SK-N-SH treated with all-trans-retinoic acid at 6 μM for 48 hours (cell line): ENCODE measurements around the gene IFNGR1.

Experiments
- ATAC-seq: fragments of 200-7000 bp; cut with Tn5 transposase; 3 replicates; pipeline ENCODE4 v1.9.1; 2020; ENCODE audit warnings: mild to moderate bottlenecking, moderate library complexity
- ARNTL ChIP-seq: fragments of 450-650 bp; formaldehyde crosslinking; IDR thresholded peaks from 2 replicates; pipeline ENCODE4 v1.5.0; 2020; ENCODE audit warnings: low read depth, mild to moderate bottlenecking, moderate library complexity, borderline replicate concordance
- CREB5 ChIP-seq: fragments of 250-450 bp; sonication (Bioruptor Pico); IDR thresholded peaks from 2 replicates; pipeline ENCODE4 v1.5.1; 2020; ENCODE audit warnings: low read depth, mild to moderate bottlenecking, moderate library complexity
- CSRNP3 ChIP-seq: fragments of 250-450 bp; sonication (Bioruptor Pico); IDR thresholded peaks from 2 replicates; pipeline ENCODE4 v1.5.1; 2021; ENCODE audit warnings: mild to moderate bottlenecking, moderate library complexity
- ESRRG ChIP-seq: fragments of 250-450 bp; sonication (Bioruptor Pico); IDR thresholded peaks from 2 replicates; pipeline ENCODE4 v1.6.1; 2021; ENCODE audit warnings: mild to moderate bottlenecking
- GLIS3 ChIP-seq: fragments of 250-450 bp; sonication (Bioruptor Pico); IDR thresholded peaks from 2 replicates; pipeline ENCODE4 v1.5.0; 2020; ENCODE audit warnings: mild to moderate bottlenecking, moderate library complexity
- ISL1 ChIP-seq: fragments of 250-450 bp; sonication (Bioruptor Pico); IDR thresholded peaks from 2 replicates; pipeline ENCODE4 v2.1.2; 2022; ENCODE audit warnings: mild to moderate bottlenecking, moderate library complexity
- OSR1 ChIP-seq: fragments of 250-450 bp; sonication (Bioruptor Pico); IDR thresholded peaks from 2 replicates; pipeline ENCODE4 v1.8.0; 2022; ENCODE audit warnings: moderate library complexity, mild to moderate bottlenecking, inconsistent platforms
- PATZ1 ChIP-seq: fragments of 250-450 bp; sonication (Bioruptor Pico); IDR thresholded peaks from 2 replicates; pipeline ENCODE4 v1.8.0; 2020; ENCODE audit warnings: mild to moderate bottlenecking, moderate library complexity, borderline replicate concordance
- PPARA ChIP-seq: fragments of 250-450 bp; sonication (Bioruptor Pico); IDR thresholded peaks from 2 replicates; pipeline ENCODE4 v1.5.0; 2020; ENCODE audit warnings: mild to moderate bottlenecking, borderline replicate concordance
- RARB ChIP-seq: fragments of 250-450 bp; sonication (Bioruptor Pico); IDR thresholded peaks from 2 replicates; pipeline ENCODE4 v1.8.0; 2021; ENCODE audit warnings: mild to moderate bottlenecking, moderate library complexity
- TCF4 ChIP-seq: fragments of 250-450 bp; sonication (Bioruptor Pico); IDR thresholded peaks from 2 replicates; pipeline ENCODE4 v1.8.0; 2021; ENCODE audit warnings: mild to moderate bottlenecking, moderate library complexity, borderline replicate concordance
- TOX ChIP-seq: fragments of 250-450 bp; sonication (Bioruptor Pico); IDR thresholded peaks from 2 replicates; pipeline ENCODE4 v1.8.0; 2021; ENCODE audit warnings: mild to moderate bottlenecking, moderate library complexity, borderline replicate concordance
- TSHZ2 ChIP-seq: fragments of 250-450 bp; sonication (Bioruptor Pico); IDR thresholded peaks from 2 replicates; pipeline ENCODE4 v1.5.0; 2020; ENCODE audit warnings: mild to moderate bottlenecking, moderate library complexity
- ZC3H10 ChIP-seq: fragments of 250-450 bp; sonication (Bioruptor Pico); IDR thresholded peaks from 2 replicates; pipeline ENCODE4 v1.5.1; 2021; ENCODE audit warnings: mild to moderate bottlenecking, moderate library complexity
- ZFP3 ChIP-seq: fragments of 250-450 bp; sonication (Bioruptor Pico); IDR thresholded peaks from 2 replicates; pipeline ENCODE4 v1.5.0; 2020; ENCODE audit warnings: mild to moderate bottlenecking, moderate library complexity
- ZNF565 ChIP-seq: fragments of 450-650 bp; formaldehyde crosslinking; conservative IDR thresholded peaks from 2 replicates; pipeline ENCODE4 v1.5.0; 2020; ENCODE audit warnings: low read depth, mild to moderate bottlenecking, moderate library complexity
- ZNF70 ChIP-seq: fragments of 450-650 bp; formaldehyde crosslinking; IDR thresholded peaks from 2 replicates; pipeline ENCODE4 v1.5.0; 2020; ENCODE audit warnings: mild to moderate bottlenecking, moderate library complexity

The IFNGR1 gene

GRCh38 chr6:137175868-137176245 lies 43.3 kb downstream of the IFNGR1 start:
- no peak for ATAC-seq
- TF ChIP-seq ZNF70 (CRISPR knock-in tag): no peak
- TF ChIP-seq GLIS3: no peak
- TF ChIP-seq ARNTL (CRISPR knock-in tag): no peak
- no peak for TF ChIP-seq OSR1
- TF ChIP-seq CREB5 (CRISPR knock-in tag): no peak
- no peak for TF ChIP-seq ESRRG (CRISPR knock-in tag)
- no peak for TF ChIP-seq ISL1
- TF ChIP-seq TOX (CRISPR knock-in tag): no peak
- no peak for TF ChIP-seq ZNF565

- TF ChIP-seq ZNF70 (CRISPR knock-in tag) (no peak), ARNTL (CRISPR knock-in tag) (no peak), TCF4 (no peak), PPARA (CRISPR knock-in tag) (no peak), PATZ1 (CRISPR knock-in tag) (no peak), ZFP3 (no peak), GLIS3 (no peak), RARB (CRISPR knock-in tag) (no peak), ZNF565 (no peak), TOX (CRISPR knock-in tag) (no peak), CSRNP3 (CRISPR knock-in tag) (no peak), ESRRG (CRISPR knock-in tag) (no peak), OSR1 (no peak)
- TF ChIP-seq, all 23 proteins: peak for 0
- no peak for ATAC-seq
Measured at GRCh38 chr6:137175157-137175867, 43.9 kb downstream of the IFNGR1 start.

- no peak for TF ChIP-seq GLIS3
- TF ChIP-seq, all 23 proteins: peak for 0
- ATAC-seq: no peak
Measured at GRCh38 chr6:137173501-137173900, 45.7 kb downstream of the IFNGR1 start, which contains the start of gene IL22RA2. IL22RA2 (minus strand) TSS chr6:137173644; CDS start chr6:137161749, 11,895 bp downstream.

GRCh38 chr6:137172734-137173431 lies 46.3 kb downstream of the IFNGR1 start:
- TF ChIP-seq OSR1 (no peak), ISL1 (no peak), RARB (CRISPR knock-in tag) (no peak), TSHZ2 (no peak), ZC3H10 (no peak)
- ATAC-seq: no peak
